ENCODE results near the gene KLHL10. TPM values are rescaled to one million over a fixed set of nuclear protein-coding genes. Genes with fewer than 3 reads are reported as not detected.
A peak's percentile ranks its signal among the peaks of the same experiment; 100 is the strongest.

The KLHL10 gene
- total RNA-seq, 2 donors from 2014 or later: 0.15 TPM; not detected in 1

- 20 to 30% methylated on average over 3 to 9 of the region's 9 CpGs for WGBS, 2 experiments (ENCODE audit: insufficient coverage in 1 of 2, insufficient read length in 1 of 2)
These were observed 23.9 kb upstream of the KLHL10 start for GRCh38 chr17:41813699-41814124.

GRCh38 chr17:41814195-41814594 is 23.4 kb upstream of the KLHL10 start:
- DNase-seq: no peak
- peaks cover 13% of the 10 kb centered on the region for H3K4me1 Mint-ChIP-seq
- no peak overlapping the region for H3K27ac Mint-ChIP-seq
- H3K4me1 ChIP-seq (ENCODE audit: control insufficient read depth, insufficient read depth, low read length): no peaks in the 10 kb centered on the region
- H3K27me3 Mint-ChIP-seq (ENCODE audit: insufficient read depth): peaks cover 12% of the 10 kb centered on the region
- H3K9ac ChIP-seq (ENCODE audit: extremely low read depth, low read length, poor library complexity, severe bottlenecking): peak overlapping the region; percentile 62
- H3K27ac ChIP-seq (ENCODE audit: low read depth, low read length): no peak overlapping the region
- H3K4me3 ChIP-seq (ENCODE audit: low read length): peak overlapping the region; percentile 87
- H3K36me3 Mint-ChIP-seq (ENCODE audit: low read depth): peaks cover 15% of the 10 kb centered on the region
- TF ChIP-seq CTCF (conservative IDR thresholded peaks at IDR 0.05): no peak
- peaks cover 16% of the 10 kb centered on the region for H3K36me3 ChIP-seq (ENCODE audit: control insufficient read depth, insufficient read depth, low read length)
- 89% methylated on average over 1 of the region's 1 CpG; no CpG with 5 or more reads in 1 of the 2 experiments for WGBS, 2 experiments (ENCODE audit: insufficient coverage in 1 of 2, insufficient read length in 1 of 2)
- no peaks in the 10 kb centered on the region for H3K9me3 ChIP-seq (ENCODE audit: control insufficient read depth, low read length)
- no peaks in the 10 kb centered on the region for H3K9me3 Mint-ChIP-seq
- H3K27me3 ChIP-seq (ENCODE audit: control insufficient read depth, insufficient read depth, low read length, poor library complexity, severe bottlenecking): no peaks in the 10 kb centered on the region
- peak overlapping the region; percentile 79 for H3K4me3 Mint-ChIP-seq

More at GRCh38 chr17:41813699-41814124, 23.9 kb upstream of the KLHL10 start:
- Mint-ChIP-seq H3K4me3 (peak overlapping the region; percentile 79), H3K4me1 (peaks cover 13% of the 10 kb centered on the region), H3K27ac (peak overlapping the region; percentile 41), H3K9me3 (no peaks in the 10 kb centered on the region), H3K27me3 (ENCODE audit: insufficient read depth) (peaks cover 12% of the 10 kb centered on the region), H3K36me3 (ENCODE audit: low read depth) (peaks cover 15% of the 10 kb centered on the region)
- Histone ChIP-seq H3K9me3 (ENCODE audit: control insufficient read depth, low read length) (no peaks in the 10 kb centered on the region), H3K4me3 (ENCODE audit: low read length) (peak overlapping the region; percentile 87), H3K36me3 (ENCODE audit: control insufficient read depth, insufficient read depth, low read length) (peaks cover 16% of the 10 kb centered on the region), H3K27me3 (ENCODE audit: control insufficient read depth, insufficient read depth, low read length, poor library complexity, severe bottlenecking) (no peaks in the 10 kb centered on the region), H3K27ac (ENCODE audit: low read depth, low read length) (no peak overlapping the region), H3K4me1 (ENCODE audit: control insufficient read depth, insufficient read depth, low read length) (no peaks in the 10 kb centered on the region), H3K9ac (ENCODE audit: extremely low read depth, low read length, poor library complexity, severe bottlenecking) (peak overlapping the region; percentile 62)
- TF ChIP-seq CTCF (conservative IDR thresholded peaks at IDR 0.05): no peak
- no peak for DNase-seq

- DNase-seq: no peak
- Histone ChIP-seq H3K9me3 (ENCODE audit: control insufficient read depth, low read length) (no peaks in the 10 kb centered on the region), H3K27ac (ENCODE audit: low read depth, low read length) (no peak overlapping the region), H3K9ac (ENCODE audit: extremely low read depth, low read length, poor library complexity, severe bottlenecking) (no peak overlapping the region), H3K27me3 (ENCODE audit: control insufficient read depth, insufficient read depth, low read length, poor library complexity, severe bottlenecking) (no peaks in the 10 kb centered on the region), H3K4me1 (ENCODE audit: control insufficient read depth, insufficient read depth, low read length) (no peaks in the 10 kb centered on the region), H3K36me3 (ENCODE audit: control insufficient read depth, insufficient read depth, low read length) (peaks cover 26% of the 10 kb centered on the region), H3K4me3 (ENCODE audit: low read length) (no peak overlapping the region)
- no peaks in the 10 kb centered on the region for H3K9me3 Mint-ChIP-seq
- no peak overlapping the region for H3K4me3 Mint-ChIP-seq
- TF ChIP-seq CTCF (conservative IDR thresholded peaks at IDR 0.05): no peak
- H3K27ac Mint-ChIP-seq: no peak overlapping the region
- H3K36me3 Mint-ChIP-seq (ENCODE audit: low read depth): peaks cover 18% of the 10 kb centered on the region
- H3K27me3 Mint-ChIP-seq (ENCODE audit: insufficient read depth): no peaks in the 10 kb centered on the region
- 95 to 96% methylated on average over 17 to 23 of the region's 23 CpGs for WGBS, 2 experiments (ENCODE audit: insufficient coverage in 1 of 2, insufficient read length in 1 of 2)
- H3K4me1 Mint-ChIP-seq: peaks cover 11% of the 10 kb centered on the region
These were observed 20.8 kb upstream of the KLHL10 start for GRCh38 chr17:41816637-41817320.

Data from endodermal cell (in vitro differentiated cells).